ENCODE measurements around the gene IGF2BP2.

The IGF2BP2 gene

GRCh38 chr3:185658504-185658912 lies 166.3 kb downstream of the IGF2BP2 start:
- H3K27me3 ChIP-seq (ENCODE audit: control insufficient read depth in 3 of 3, insufficient read depth in 3 of 3, low read depth in 1 of 3, low read length in 3 of 3): no peaks in the 10 kb centered on the region
- H3K9ac ChIP-seq (ENCODE audit: low read depth, low read length, poor library complexity): no peak overlapping the region
- H3K4ac ChIP-seq (ENCODE audit: low read length): no peak overlapping the region
- H3K23ac ChIP-seq (ENCODE audit: low read depth, low read length, poor library complexity): no peak overlapping the region
- no peak overlapping the region for H3K27ac ChIP-seq (replicated peaks; ENCODE audit: low read length)
- H4K8ac ChIP-seq (ENCODE audit: low read depth, low read length): no peak overlapping the region
- WGBS, 2 donors (ENCODE audit: extremely low coverage in 2 of 2, insufficient read length in 2 of 2, insufficient replicate concordance in 1 of 2): no CpG with 5 or more reads among the region's 8 CpGs
- no peak overlapping the region for H2AFZ ChIP-seq (ENCODE audit: low read length)
- H4K91ac ChIP-seq (ENCODE audit: low read depth, low read length, poor library complexity): no peak overlapping the region
- no peak overlapping the region for H3K14ac ChIP-seq (ENCODE audit: low read length)
- H2BK5ac ChIP-seq (ENCODE audit: low read length): no peak overlapping the region
- no peak overlapping the region for H3K18ac ChIP-seq (ENCODE audit: low read length)
- no peak overlapping the region for H2BK120ac ChIP-seq (ENCODE audit: low read depth, low read length)
- no peak overlapping the region for H2AK5ac ChIP-seq (ENCODE audit: low read depth, low read length)
- DNase-seq (ENCODE audit: low spot score): no peak
- H3K79me1 ChIP-seq (ENCODE audit: low read depth, low read length): no peaks in the 10 kb centered on the region
- H3K4me3 ChIP-seq (ENCODE audit: low read length in 2 of 2): no peak overlapping the region
- no peaks in the 10 kb centered on the region for H3K4me1 ChIP-seq (ENCODE audit: control insufficient read depth in 2 of 2, insufficient read depth in 1 of 2, low read depth in 1 of 2, low read length in 2 of 2)
- H2BK12ac ChIP-seq (ENCODE audit: low read length): no peak overlapping the region
- peaks cover 0 to 1% of the 10 kb centered on the region in 2 donors for H3K9me3 ChIP-seq (replicated peaks in 1 of 2; ENCODE audit: control insufficient read depth in 2 of 2, insufficient read depth in 1 of 2, low read depth in 1 of 2, low read length in 2 of 2)
- H3K4me2 ChIP-seq (ENCODE audit: insufficient read depth, low read length, poor library complexity, severe bottlenecking): no peak overlapping the region
- no peak overlapping the region for H2BK15ac ChIP-seq (ENCODE audit: low read length)
- peaks cover 49 to 79% of the 10 kb centered on the region in 2 donors for H3K36me3 ChIP-seq (replicated peaks in 1 of 2; ENCODE audit: control insufficient read depth in 2 of 2, insufficient read depth in 2 of 2, low read length in 2 of 2)

- H2BK12ac ChIP-seq (ENCODE audit: low read length): no peak overlapping the region
- H3K36me3 ChIP-seq (replicated peaks in 1 of 2; ENCODE audit: control insufficient read depth in 2 of 2, insufficient read depth in 2 of 2, low read length in 2 of 2): peaks cover 50 to 79% of the 10 kb centered on the region in 2 donors
- no peak overlapping the region for H4K8ac ChIP-seq (ENCODE audit: low read depth, low read length)
- H3K4me3 ChIP-seq (ENCODE audit: low read length in 2 of 2): no peak overlapping the region
- H3K79me1 ChIP-seq (ENCODE audit: low read depth, low read length): no peaks in the 10 kb centered on the region
- no peak overlapping the region for H3K18ac ChIP-seq (ENCODE audit: low read length)
- no peaks in the 10 kb centered on the region for H3K27me3 ChIP-seq (ENCODE audit: control insufficient read depth in 3 of 3, insufficient read depth in 3 of 3, low read depth in 1 of 3, low read length in 3 of 3)
- no peak overlapping the region for H3K27ac ChIP-seq (replicated peaks; ENCODE audit: low read length)
- no peaks in the 10 kb centered on the region for H3K4me1 ChIP-seq (ENCODE audit: control insufficient read depth in 2 of 2, insufficient read depth in 1 of 2, low read depth in 1 of 2, low read length in 2 of 2)
- no peak overlapping the region for H3K23ac ChIP-seq (ENCODE audit: low read depth, low read length, poor library complexity)
- no peak overlapping the region for H3K9ac ChIP-seq (ENCODE audit: low read depth, low read length, poor library complexity)
- no peak overlapping the region for H2AK5ac ChIP-seq (ENCODE audit: low read depth, low read length)
- no peak for DNase-seq (ENCODE audit: low spot score)
- no peak overlapping the region for H3K4me2 ChIP-seq (ENCODE audit: insufficient read depth, low read length, poor library complexity, severe bottlenecking)
- no peaks in the 10 kb centered on the region for H3K9me3 ChIP-seq (replicated peaks in 1 of 2; ENCODE audit: control insufficient read depth in 2 of 2, insufficient read depth in 1 of 2, low read depth in 1 of 2, low read length in 2 of 2)
- H3K14ac ChIP-seq (ENCODE audit: low read length): no peak overlapping the region
- no peak overlapping the region for H2AFZ ChIP-seq (ENCODE audit: low read length)
- no CpG with 5 or more reads among the region's 15 CpGs for WGBS, 2 donors (ENCODE audit: extremely low coverage in 2 of 2, insufficient read length in 2 of 2, insufficient replicate concordance in 1 of 2)
- no peak overlapping the region for H3K4ac ChIP-seq (ENCODE audit: low read length)
- H4K91ac ChIP-seq (ENCODE audit: low read depth, low read length, poor library complexity): no peak overlapping the region
- no peak overlapping the region for H2BK120ac ChIP-seq (ENCODE audit: low read depth, low read length)
- no peak overlapping the region for H2BK15ac ChIP-seq (ENCODE audit: low read length)
- H2BK5ac ChIP-seq (ENCODE audit: low read length): no peak overlapping the region
These were observed 166.9 kb downstream of the IGF2BP2 start for GRCh38 chr3:185657691-185658503.

- no peak overlapping the region for H3K4me3 ChIP-seq (ENCODE audit: low read length in 2 of 2)
These were observed 167.6 kb downstream of the IGF2BP2 start for GRCh38 chr3:185657211-185657610.

GRCh38 chr3:185656321-185656840 lies 168.5 kb downstream of the IGF2BP2 start:
- Histone ChIP-seq H2BK12ac (ENCODE audit: low read length) (no peak overlapping the region), H3K4me3 (ENCODE audit: low read length in 2 of 2) (no peak overlapping the region), H2BK5ac (ENCODE audit: low read length) (no peak overlapping the region), H3K36me3 (replicated peaks in 1 of 2; ENCODE audit: control insufficient read depth in 2 of 2, insufficient read depth in 2 of 2, low read length in 2 of 2) (peaks cover 61 to 88% of the 10 kb centered on the region in 2 donors), H3K14ac (ENCODE audit: low read length) (no peak overlapping the region), H3K9me3 (replicated peaks in 1 of 2; ENCODE audit: control insufficient read depth in 2 of 2, insufficient read depth in 1 of 2, low read depth in 1 of 2, low read length in 2 of 2) (no peaks in the 10 kb centered on the region), H4K91ac (ENCODE audit: low read depth, low read length, poor library complexity) (no peak overlapping the region), H3K4ac (ENCODE audit: low read length) (no peak overlapping the region), H3K79me1 (ENCODE audit: low read depth, low read length) (no peaks in the 10 kb centered on the region), H3K4me1 (ENCODE audit: control insufficient read depth in 2 of 2, insufficient read depth in 1 of 2, low read depth in 1 of 2, low read length in 2 of 2) (no peaks in the 10 kb centered on the region), H3K4me2 (ENCODE audit: insufficient read depth, low read length, poor library complexity, severe bottlenecking) (no peak overlapping the region), H3K27ac (replicated peaks; ENCODE audit: low read length) (no peak overlapping the region), H3K18ac (ENCODE audit: low read length) (no peak overlapping the region), H3K27me3 (ENCODE audit: control insufficient read depth in 3 of 3, insufficient read depth in 3 of 3, low read depth in 1 of 3, low read length in 3 of 3) (no peaks in the 10 kb centered on the region), H2AFZ (ENCODE audit: low read length) (no peak overlapping the region), H4K8ac (ENCODE audit: low read depth, low read length) (no peak overlapping the region), H2BK15ac (ENCODE audit: low read length) (no peak overlapping the region), H3K23ac (ENCODE audit: low read depth, low read length, poor library complexity) (no peak overlapping the region), H2AK5ac (ENCODE audit: low read depth, low read length) (no peak overlapping the region), H2BK120ac (ENCODE audit: low read depth, low read length) (no peak overlapping the region), H3K9ac (ENCODE audit: low read depth, low read length, poor library complexity) (no peak overlapping the region)
- no peak for DNase-seq (ENCODE audit: low spot score)
- no CpG with 5 or more reads among the region's 8 CpGs for WGBS, 2 donors (ENCODE audit: extremely low coverage in 2 of 2, insufficient read length in 2 of 2, insufficient replicate concordance in 1 of 2)

More at GRCh38 chr3:185657211-185657610, 167.6 kb downstream of the IGF2BP2 start:
- Histone ChIP-seq H3K27ac (replicated peaks; ENCODE audit: low read length) (no peak overlapping the region), H2BK5ac (ENCODE audit: low read length) (no peak overlapping the region), H3K9ac (ENCODE audit: low read depth, low read length, poor library complexity) (no peak overlapping the region), H4K8ac (ENCODE audit: low read depth, low read length) (no peak overlapping the region), H3K27me3 (ENCODE audit: control insufficient read depth in 3 of 3, insufficient read depth in 3 of 3, low read depth in 1 of 3, low read length in 3 of 3) (no peaks in the 10 kb centered on the region), H3K4me2 (ENCODE audit: insufficient read depth, low read length, poor library complexity, severe bottlenecking) (no peak overlapping the region), H3K79me1 (ENCODE audit: low read depth, low read length) (no peaks in the 10 kb centered on the region), H4K91ac (ENCODE audit: low read depth, low read length, poor library complexity) (no peak overlapping the region), H2BK120ac (ENCODE audit: low read depth, low read length) (no peak overlapping the region), H2BK15ac (ENCODE audit: low read length) (no peak overlapping the region), H3K18ac (ENCODE audit: low read length) (no peak overlapping the region), H3K14ac (ENCODE audit: low read length) (no peak overlapping the region), H3K23ac (ENCODE audit: low read depth, low read length, poor library complexity) (no peak overlapping the region), H2BK12ac (ENCODE audit: low read length) (no peak overlapping the region), H3K4ac (ENCODE audit: low read length) (no peak overlapping the region), H3K4me1 (ENCODE audit: control insufficient read depth in 2 of 2, insufficient read depth in 1 of 2, low read depth in 1 of 2, low read length in 2 of 2) (no peaks in the 10 kb centered on the region), H3K9me3 (replicated peaks in 1 of 2; ENCODE audit: control insufficient read depth in 2 of 2, insufficient read depth in 1 of 2, low read depth in 1 of 2, low read length in 2 of 2) (no peaks in the 10 kb centered on the region), H2AFZ (ENCODE audit: low read length) (no peak overlapping the region), H2AK5ac (ENCODE audit: low read depth, low read length) (no peak overlapping the region), H3K36me3 (replicated peaks in 1 of 2; ENCODE audit: control insufficient read depth in 2 of 2, insufficient read depth in 2 of 2, low read length in 2 of 2) (peaks cover 54 to 83% of the 10 kb centered on the region in 2 donors)
- DNase-seq (ENCODE audit: low spot score): no peak
- no CpG with 5 or more reads among the region's 12 CpGs for WGBS, 2 donors (ENCODE audit: extremely low coverage in 2 of 2, insufficient read length in 2 of 2, insufficient replicate concordance in 1 of 2)

Data from neuronal stem cell (in vitro differentiated cells).